Hepatocyte (in vitro differentiated cells): Measurements from ENCODE around the gene MB21D2. TPM values are rescaled to one million over a fixed set of nuclear protein-coding genes. Genes with fewer than 3 reads are reported as not detected.

Source experiments
- DNase-seq: peaks from one replicate; pipeline ENCODE4 v3.0.0-alpha.2; 2016; ENCODE audit warnings: low spot score
- H2AFZ ChIP-seq: fragments of 200-600 bp; sonication (generic); 2 replicates; pipeline ENCODE4 v1.6.0; 2016; ENCODE audit warnings: antibody characterized with exemption, mild to moderate bottlenecking
- H3K27ac ChIP-seq: fragments of 200-600 bp; sonication (generic); 2 replicates; pipeline ENCODE4 v1.5.1; 2016; ENCODE audit warnings: mild to moderate bottlenecking
- H3K27me3 ChIP-seq: fragments of 200-600 bp; sonication (generic); 2 replicates; pipeline ENCODE4 v1.6.1; 2016
- H3K36me3 ChIP-seq: fragments of 200-600 bp; sonication (generic); replicated peaks from 2 replicates; pipeline ENCODE4 v1.5.1; 2016; ENCODE audit warnings: low read depth; ENCODE audit not compliant: insufficient read depth
- H3K4me1 ChIP-seq: fragments of 200-600 bp; sonication (generic); 2 replicates; pipeline ENCODE4 v1.5.1; 2016; ENCODE audit warnings: mild to moderate bottlenecking, moderate library complexity; ENCODE audit not compliant: insufficient read depth
- H3K4me2 ChIP-seq: fragments of 200-600 bp; sonication (generic); 2 replicates; pipeline ENCODE4 v1.6.0; 2016
- H3K4me3 ChIP-seq: fragments of 200-600 bp; sonication (generic); 2 replicates; pipeline ENCODE4 v1.5.1; 2016; ENCODE audit warnings: mild to moderate bottlenecking
- H3K79me2 ChIP-seq: fragments of 200-600 bp; sonication (generic); 2 replicates; pipeline ENCODE4 v1.6.0; 2017; ENCODE audit warnings: mild to moderate bottlenecking
- H3K9me2 ChIP-seq: fragments of 200-600 bp; sonication (generic); replicated peaks from 2 replicates; pipeline ENCODE4 v1.6.0; 2017; ENCODE audit warnings: mild to moderate bottlenecking; ENCODE audit not compliant: insufficient read depth
- H3K9me3 ChIP-seq: fragments of 200-600 bp; sonication (generic); 2 replicates; pipeline ENCODE4 v1.5.1; 2016; ENCODE audit warnings: low read depth, mild to moderate bottlenecking
- H4K20me1 ChIP-seq: fragments of 200-600 bp; sonication (generic); 2 replicates; pipeline ENCODE4 v1.6.0; 2016; ENCODE audit warnings: mild to moderate bottlenecking; ENCODE audit not compliant: insufficient read depth, poor library complexity, severe bottlenecking
- EZH2 ChIP-seq: fragments of 200-600 bp; sonication (generic); IDR thresholded peaks from 2 replicates; pipeline ENCODE4 v1.6.1; 2016; ENCODE audit warnings: antibody characterized with exemption, mild to moderate bottlenecking, borderline replicate concordance
- EZH2phosphoT487 ChIP-seq: fragments of 200-600 bp; sonication (generic); IDR thresholded peaks from one replicate; pipeline ENCODE4 v1.6.1; 2018; ENCODE audit warnings: antibody characterized with exemption, mild to moderate bottlenecking, low read depth, moderate library complexity; ENCODE audit not compliant: unreplicated experiment, severe bottlenecking
- WGBS: methylation state at CpG from one replicate; pipeline ENCODE4 v1.1.6; 2016; ENCODE audit warnings: low lambda C conversion rate; ENCODE audit errors: missing lambda C conversion rate; 5-methylcytosine and 5-hydroxymethylcytosine counted together
- polyA plus RNA-seq: library from polyadenylated mRNA; unstranded; fragments of >200 nt; fragmentation: Nextera tagmentation; extraction: Ambion mirVana; gene quantifications from 2 replicates; pipeline ENCODE4 v1.2.1, GENCODE V29; 2016
- total RNA-seq: library from RNA; depleted of rRNA; stranded (reverse); fragments of >200 nt; gene quantifications from 2 replicates; pipeline ENCODE4 v1.2.3, GENCODE V29; 2014
- TF ChIP-seq, protein P1 (sequence below): fragments of 200-600 bp; sonication (generic); IDR thresholded peaks from 2 replicates; pipeline ENCODE4 v1.5.1; 2016; ENCODE audit warnings: antibody characterized with exemption, mild to moderate bottlenecking; ENCODE audit not compliant: poor library complexity

The MB21D2 gene
- total and polyA plus RNA-seq, 2 experiments from 2014 or later = 9.1 to 22.1 TPM

DNA sequence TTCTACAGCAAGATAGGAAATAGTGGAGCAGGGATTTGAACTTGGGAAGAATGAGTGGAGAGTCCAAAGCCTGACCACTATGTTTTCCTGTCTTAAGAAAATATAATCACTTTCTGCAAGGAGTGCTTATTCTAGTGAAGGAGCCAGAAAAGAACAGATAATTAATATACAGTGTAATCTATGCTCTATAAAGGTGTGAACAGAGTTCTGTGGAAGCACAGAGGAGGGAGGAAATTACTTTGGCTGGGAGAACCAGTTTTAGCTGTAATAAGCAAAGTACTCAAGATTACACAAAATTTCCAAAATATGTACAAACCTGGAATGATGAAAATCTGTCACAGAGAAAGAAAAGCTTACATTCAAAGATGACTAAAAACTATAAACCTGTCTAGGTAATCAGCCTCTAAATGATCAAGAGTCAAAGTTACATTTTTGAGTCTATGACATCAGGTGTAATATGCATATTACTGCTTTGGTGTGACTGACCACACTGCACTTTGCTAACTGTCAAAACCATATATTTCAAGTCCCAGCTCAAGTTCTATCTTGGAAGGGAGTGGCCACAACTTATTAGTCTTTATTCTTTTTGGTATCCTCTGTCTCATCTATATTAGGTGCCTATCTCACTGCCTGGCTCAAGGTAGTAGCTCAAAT is 40.7 kb upstream of the MB21D2 start:
- H2AFZ ChIP-seq = no peak overlapping the region
- TF ChIP-seq EZH2phosphoT487 (no peak), EZH2 (no peak)
- TF ChIP-seq, protein P1, sequence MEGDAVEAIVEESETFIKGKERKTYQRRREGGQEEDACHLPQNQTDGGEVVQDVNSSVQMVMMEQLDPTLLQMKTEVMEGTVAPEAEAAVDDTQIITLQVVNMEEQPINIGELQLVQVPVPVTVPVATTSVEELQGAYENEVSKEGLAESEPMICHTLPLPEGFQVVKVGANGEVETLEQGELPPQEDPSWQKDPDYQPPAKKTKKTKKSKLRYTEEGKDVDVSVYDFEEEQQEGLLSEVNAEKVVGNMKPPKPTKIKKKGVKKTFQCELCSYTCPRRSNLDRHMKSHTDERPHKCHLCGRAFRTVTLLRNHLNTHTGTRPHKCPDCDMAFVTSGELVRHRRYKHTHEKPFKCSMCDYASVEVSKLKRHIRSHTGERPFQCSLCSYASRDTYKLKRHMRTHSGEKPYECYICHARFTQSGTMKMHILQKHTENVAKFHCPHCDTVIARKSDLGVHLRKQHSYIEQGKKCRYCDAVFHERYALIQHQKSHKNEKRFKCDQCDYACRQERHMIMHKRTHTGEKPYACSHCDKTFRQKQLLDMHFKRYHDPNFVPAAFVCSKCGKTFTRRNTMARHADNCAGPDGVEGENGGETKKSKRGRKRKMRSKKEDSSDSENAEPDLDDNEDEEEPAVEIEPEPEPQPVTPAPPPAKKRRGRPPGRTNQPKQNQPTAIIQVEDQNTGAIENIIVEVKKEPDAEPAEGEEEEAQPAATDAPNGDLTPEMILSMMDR = no peak
- H3K27ac ChIP-seq = peak overlapping the region; percentile 72
- H3K4me1 ChIP-seq = no peaks in the 10 kb centered on the region
- peak overlapping the region; percentile 30 for H3K4me2 ChIP-seq
- H3K79me2 ChIP-seq = no peaks in the 10 kb centered on the region
- no peaks in the 10 kb centered on the region for H3K9me2 ChIP-seq
- no peaks in the 10 kb centered on the region for H3K9me3 ChIP-seq
- no peaks in the 10 kb centered on the region for H4K20me1 ChIP-seq
- no peak overlapping the region for H3K4me3 ChIP-seq
- H3K27me3 ChIP-seq = no peaks in the 10 kb centered on the region
- DNase-seq = no peak
- H3K36me3 ChIP-seq = no peaks in the 10 kb centered on the region

DNA sequence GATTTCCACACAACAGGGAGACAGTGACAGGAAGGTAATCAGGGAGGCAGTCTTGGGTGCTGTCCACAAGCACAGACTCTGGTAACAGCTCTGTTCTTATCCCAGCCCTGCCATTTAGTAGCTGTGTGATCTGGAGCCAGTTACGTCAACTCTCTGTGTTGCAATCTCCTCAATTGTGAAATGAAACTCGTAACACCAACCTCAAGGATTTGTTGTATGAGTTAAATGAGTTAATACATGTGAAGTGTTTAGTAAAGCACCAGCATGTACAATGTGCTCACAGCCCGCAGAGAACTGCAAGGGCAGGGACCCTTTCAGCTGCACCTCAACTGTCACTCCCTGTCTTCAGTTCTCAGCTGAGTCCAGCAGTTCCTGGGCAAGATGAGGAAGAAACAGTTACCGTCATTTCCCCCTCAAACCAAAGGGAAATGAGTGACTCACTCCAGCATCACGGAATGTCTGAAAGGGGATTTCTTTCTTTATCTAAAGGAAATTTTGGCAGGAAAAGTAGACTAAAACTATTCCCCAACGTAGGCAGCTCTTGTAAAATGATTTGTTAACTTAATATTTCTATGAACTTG is 39.9 kb upstream of the MB21D2 start:
- Histone ChIP-seq H3K36me3 (no peaks in the 10 kb centered on the region), H3K9me2 (no peaks in the 10 kb centered on the region), H3K4me1 (no peaks in the 10 kb centered on the region), H3K27me3 (no peaks in the 10 kb centered on the region), H2AFZ (no peak overlapping the region), H3K27ac (peak overlapping the region; percentile 72), H3K9me3 (no peaks in the 10 kb centered on the region), H4K20me1 (no peaks in the 10 kb centered on the region), H3K4me3 (no peak overlapping the region), H3K4me2 (peak overlapping the region; percentile 30), H3K79me2 (no peaks in the 10 kb centered on the region)
- WGBS = 50% methylated on average over 6 of the region's 6 CpGs
- DNase-seq = peak; percentile 47
- no peak for TF ChIP-seq EZH2
- TF ChIP-seq, protein P1 = no peak
- no peak for TF ChIP-seq EZH2phosphoT487

DNA sequence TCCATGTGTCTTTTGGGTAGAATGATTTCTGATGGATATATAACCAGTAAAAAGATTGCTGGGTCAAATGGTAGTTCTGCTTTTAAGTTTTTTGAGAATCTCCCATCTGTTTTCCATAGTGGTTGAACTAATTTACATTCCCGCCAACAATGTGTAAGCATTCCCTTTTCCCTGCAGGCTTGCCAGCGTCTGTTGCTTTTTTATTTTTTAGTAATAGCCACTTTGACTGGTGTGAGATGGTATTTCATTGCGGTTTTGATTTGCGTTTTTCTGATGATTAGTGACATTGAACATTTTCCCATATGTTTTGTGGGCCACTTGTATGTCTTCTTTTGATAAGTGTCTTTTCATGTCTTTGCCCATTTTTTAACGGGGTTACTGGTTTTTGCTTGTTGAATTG is 36.3 kb upstream of the MB21D2 start:
- WGBS = 85% methylated on average over 5 of the region's 5 CpGs
- TF ChIP-seq, protein P1 = no peak
- TF ChIP-seq EZH2 (no peak), EZH2phosphoT487 (no peak)
- H3K9me2 ChIP-seq = no peaks in the 10 kb centered on the region

More for the DNA sequence above, 36.3 kb upstream of the MB21D2 start:
- Histone ChIP-seq H3K4me2 (no peak overlapping the region), H3K27ac (no peak overlapping the region), H2AFZ (no peak overlapping the region), H3K4me3 (no peak overlapping the region), H3K4me1 (no peaks in the 10 kb centered on the region), H3K79me2 (no peaks in the 10 kb centered on the region), H3K36me3 (no peaks in the 10 kb centered on the region), H4K20me1 (no peaks in the 10 kb centered on the region), H3K27me3 (no peaks in the 10 kb centered on the region), H3K9me3 (no peaks in the 10 kb centered on the region)
- no peak for DNase-seq
